ENCODE data around the gene ETS1. TPM values are rescaled to one million over a fixed set of nuclear protein-coding genes. Genes with fewer than 3 reads are reported as not detected.

ETS1 gene
- total RNA-seq, 2 donors from 2014 or later, result 23.0 to 38.0 TPM

- ATAC-seq (no peak), DNase-seq (no peak)
- intact Hi-C loops (cut with DNase I, micrococcal nuclease), result no loop called here
These were observed 86.9 kb downstream of the ETS1 start for GRCh38 chr11:128500493-128500892.

GRCh38 chr11:128499613-128500253 lies 87.6 kb downstream of the ETS1 start:
- DNase-seq (no peak), ATAC-seq (no peak)
- intact Hi-C loops (cut with DNase I, micrococcal nuclease), result no loop called here

GRCh38 chr11:128498721-128499245 lies 88.6 kb downstream of the ETS1 start:
- intact Hi-C loops (cut with DNase I, micrococcal nuclease), result no loop called here
- DNase-seq (no peak), ATAC-seq (no peak)

GRCh38 chr11:128497776-128498095 lies 89.6 kb downstream of the ETS1 start:
- intact Hi-C loops (cut with DNase I, micrococcal nuclease), result no loop called here
- ATAC-seq (no peak), DNase-seq (no peak)

- ATAC-seq, result no peak
- intact Hi-C loops (cut with DNase I, micrococcal nuclease), result no loop called here
- no peak for DNase-seq
These were observed 90.1 kb downstream of the ETS1 start for GRCh38 chr11:128497061-128497775.

GRCh38 chr11:128496692-128497060 lies 90.7 kb downstream of the ETS1 start:
- intact Hi-C loops (cut with DNase I, micrococcal nuclease), result no loop called here
- DNase-seq, result peak in 1 of 2 donors; percentile 23
- ATAC-seq, result peak; percentile 82

GRCh38 chr11:128496249-128496648 lies 91.1 kb downstream of the ETS1 start:
- intact Hi-C loops (cut with DNase I, micrococcal nuclease), result no loop called here
- DNase-seq (no peak), ATAC-seq (peak; percentile 56)

GRCh38 chr11:128494418-128495332 lies 92.7 kb downstream of the ETS1 start:
- ATAC-seq (no peak), DNase-seq (no peak)
- intact Hi-C loops (cut with DNase I, micrococcal nuclease), result no loop called here

- DNase-seq (no peak), ATAC-seq (no peak)
- intact Hi-C loops (cut with DNase I, micrococcal nuclease), result no loop called here
These were observed 93.8 kb downstream of the ETS1 start for GRCh38 chr11:128493570-128493965.

GRCh38 chr11:128492903-128493569 lies 94.3 kb downstream of the ETS1 start:
- ATAC-seq (no peak), DNase-seq (no peak)
- intact Hi-C loops (cut with DNase I, micrococcal nuclease), result no loop called here

- ATAC-seq, result no peak
- no peak for DNase-seq
- intact Hi-C loops (cut with DNase I, micrococcal nuclease), result no loop called here
These were observed 94.9 kb downstream of the ETS1 start for GRCh38 chr11:128492461-128492860.

GRCh38 chr11:128491195-128491936 lies 96.0 kb downstream of the ETS1 start:
- ATAC-seq (no peak), DNase-seq (no peak)
- intact Hi-C loops (cut with DNase I, micrococcal nuclease), result no loop called here

- intact Hi-C loops (cut with DNase I, micrococcal nuclease), result no loop called here
- no peak for ATAC-seq
- no peak for DNase-seq
These were observed 97.3 kb downstream of the ETS1 start for GRCh38 chr11:128490092-128490491.

GRCh38 chr11:128488471-128488870 lies 98.9 kb downstream of the ETS1 start:
- intact Hi-C loops (cut with DNase I, micrococcal nuclease), result no loop called here
- ATAC-seq (no peak), DNase-seq (no peak)

- no peak for DNase-seq
- intact Hi-C loops (cut with DNase I, micrococcal nuclease), result no loop called here
- ATAC-seq, result no peak
These were observed 99.4 kb downstream of the ETS1 start for GRCh38 chr11:128487978-128488377.

- DNase-seq, result no peak
- intact Hi-C loops (cut with DNase I, micrococcal nuclease), result no loop called here
- peak; percentile 71 for ATAC-seq
These were observed 103.2 kb downstream of the ETS1 start for GRCh38 chr11:128484172-128484571.

GRCh38 chr11:128483211-128483788 lies 104.1 kb downstream of the ETS1 start:
- intact Hi-C loops (cut with DNase I, micrococcal nuclease), result no loop called here
- DNase-seq (no peak), ATAC-seq (no peak)

GRCh38 chr11:128482512-128483191 lies 104.7 kb downstream of the ETS1 start:
- no peak for ATAC-seq
- no peak for DNase-seq
- intact Hi-C loops (cut with DNase I, micrococcal nuclease), result no loop called here

Measured in left colon (tissue), 2 donors.